ENCODE data around the gene CCP110.
A peak's percentile ranks its signal among the peaks of the same experiment; 100 is the strongest.

CCP110 gene

GRCh38 chr16:19502395-19503131 is 21.2 kb upstream of the CCP110 start:
- Histone ChIP-seq H3K4ac (ENCODE audit: low read length) (no peak overlapping the region), H3K4me3 (ENCODE audit: low read length in 2 of 2) (no peak overlapping the region), H2AFZ (ENCODE audit: low read length) (no peak overlapping the region), H3K9me3 (replicated peaks in 1 of 2; ENCODE audit: control insufficient read depth in 2 of 2, insufficient read depth in 1 of 2, low read depth in 1 of 2, low read length in 2 of 2) (no peaks in the 10 kb centered on the region), H3K23ac (ENCODE audit: low read depth, low read length, poor library complexity) (no peak overlapping the region), H3K27me3 (ENCODE audit: control insufficient read depth in 3 of 3, insufficient read depth in 3 of 3, low read depth in 1 of 3, low read length in 3 of 3) (no peaks in the 10 kb centered on the region), H3K79me1 (ENCODE audit: low read depth, low read length) (no peaks in the 10 kb centered on the region), H2BK15ac (ENCODE audit: low read length) (no peak overlapping the region), H2BK12ac (ENCODE audit: low read length) (no peak overlapping the region), H4K91ac (ENCODE audit: low read depth, low read length, poor library complexity) (no peak overlapping the region), H3K18ac (ENCODE audit: low read length) (no peak overlapping the region), H2BK5ac (ENCODE audit: low read length) (no peak overlapping the region), H4K8ac (ENCODE audit: low read depth, low read length) (no peak overlapping the region), H3K4me1 (ENCODE audit: control insufficient read depth in 2 of 2, insufficient read depth in 1 of 2, low read depth in 1 of 2, low read length in 2 of 2) (no peaks in the 10 kb centered on the region), H3K4me2 (ENCODE audit: insufficient read depth, low read length, poor library complexity, severe bottlenecking) (no peak overlapping the region), H2BK120ac (ENCODE audit: low read depth, low read length) (no peak overlapping the region), H3K27ac (replicated peaks; ENCODE audit: low read length) (no peak overlapping the region), H3K14ac (ENCODE audit: low read length) (no peak overlapping the region), H3K36me3 (replicated peaks in 1 of 2; ENCODE audit: control insufficient read depth in 2 of 2, insufficient read depth in 2 of 2, low read length in 2 of 2) (peaks cover 14 to 83% of the 10 kb centered on the region in 2 donors), H3K9ac (ENCODE audit: low read depth, low read length, poor library complexity) (no peak overlapping the region), H2AK5ac (ENCODE audit: low read depth, low read length) (no peak overlapping the region)
- DNase-seq (ENCODE audit: low spot score) = peak; percentile 74
- no CpG with 5 or more reads among the region's 3 CpGs for WGBS, 2 donors (ENCODE audit: extremely low coverage in 2 of 2, insufficient read length in 2 of 2, insufficient replicate concordance in 1 of 2)

GRCh38 chr16:19503461-19504075 is 20.2 kb upstream of the CCP110 start:
- Histone ChIP-seq H2BK5ac (ENCODE audit: low read length) (no peak overlapping the region), H3K4me2 (ENCODE audit: insufficient read depth, low read length, poor library complexity, severe bottlenecking) (no peak overlapping the region), H2AFZ (ENCODE audit: low read length) (no peak overlapping the region), H3K4me3 (ENCODE audit: low read length in 2 of 2) (no peak overlapping the region), H3K9me3 (replicated peaks in 1 of 2; ENCODE audit: control insufficient read depth in 2 of 2, insufficient read depth in 1 of 2, low read depth in 1 of 2, low read length in 2 of 2) (no peaks in the 10 kb centered on the region), H2BK12ac (ENCODE audit: low read length) (no peak overlapping the region), H4K91ac (ENCODE audit: low read depth, low read length, poor library complexity) (no peak overlapping the region), H3K18ac (ENCODE audit: low read length) (no peak overlapping the region), H3K23ac (ENCODE audit: low read depth, low read length, poor library complexity) (no peak overlapping the region), H2AK5ac (ENCODE audit: low read depth, low read length) (no peak overlapping the region), H3K27me3 (ENCODE audit: control insufficient read depth in 3 of 3, insufficient read depth in 3 of 3, low read depth in 1 of 3, low read length in 3 of 3) (no peaks in the 10 kb centered on the region), H2BK120ac (ENCODE audit: low read depth, low read length) (no peak overlapping the region), H3K9ac (ENCODE audit: low read depth, low read length, poor library complexity) (no peak overlapping the region), H2BK15ac (ENCODE audit: low read length) (no peak overlapping the region), H3K36me3 (replicated peaks in 1 of 2; ENCODE audit: control insufficient read depth in 2 of 2, insufficient read depth in 2 of 2, low read length in 2 of 2) (peaks cover 14 to 93% of the 10 kb centered on the region in 2 donors), H3K4ac (ENCODE audit: low read length) (no peak overlapping the region), H3K14ac (ENCODE audit: low read length) (no peak overlapping the region), H3K4me1 (ENCODE audit: control insufficient read depth in 2 of 2, insufficient read depth in 1 of 2, low read depth in 1 of 2, low read length in 2 of 2) (no peaks in the 10 kb centered on the region), H3K27ac (replicated peaks; ENCODE audit: low read length) (no peak overlapping the region), H4K8ac (ENCODE audit: low read depth, low read length) (no peak overlapping the region), H3K79me1 (ENCODE audit: low read depth, low read length) (no peaks in the 10 kb centered on the region)
- no peak for DNase-seq (ENCODE audit: low spot score)
- no CpG with 5 or more reads among the region's 5 CpGs for WGBS, 2 donors (ENCODE audit: extremely low coverage in 2 of 2, insufficient read length in 2 of 2, insufficient replicate concordance in 1 of 2)

- Histone ChIP-seq H3K4me2 (ENCODE audit: insufficient read depth, low read length, poor library complexity, severe bottlenecking) (no peak overlapping the region), H2BK5ac (ENCODE audit: low read length) (no peak overlapping the region), H2BK12ac (ENCODE audit: low read length) (no peak overlapping the region), H3K14ac (ENCODE audit: low read length) (no peak overlapping the region), H3K27me3 (ENCODE audit: control insufficient read depth in 3 of 3, insufficient read depth in 3 of 3, low read depth in 1 of 3, low read length in 3 of 3) (no peaks in the 10 kb centered on the region), H4K91ac (ENCODE audit: low read depth, low read length, poor library complexity) (no peak overlapping the region), H2BK120ac (ENCODE audit: low read depth, low read length) (no peak overlapping the region), H3K4me1 (ENCODE audit: control insufficient read depth in 2 of 2, insufficient read depth in 1 of 2, low read depth in 1 of 2, low read length in 2 of 2) (no peaks in the 10 kb centered on the region), H2BK15ac (ENCODE audit: low read length) (no peak overlapping the region), H2AK5ac (ENCODE audit: low read depth, low read length) (no peak overlapping the region), H3K4ac (ENCODE audit: low read length) (no peak overlapping the region), H3K9ac (ENCODE audit: low read depth, low read length, poor library complexity) (no peak overlapping the region), H3K9me3 (replicated peaks in 1 of 2; ENCODE audit: control insufficient read depth in 2 of 2, insufficient read depth in 1 of 2, low read depth in 1 of 2, low read length in 2 of 2) (no peaks in the 10 kb centered on the region), H3K4me3 (ENCODE audit: low read length in 2 of 2) (no peak overlapping the region), H3K23ac (ENCODE audit: low read depth, low read length, poor library complexity) (no peak overlapping the region), H3K18ac (ENCODE audit: low read length) (no peak overlapping the region), H3K79me1 (ENCODE audit: low read depth, low read length) (no peaks in the 10 kb centered on the region), H3K27ac (replicated peaks; ENCODE audit: low read length) (no peak overlapping the region), H3K36me3 (replicated peaks in 1 of 2; ENCODE audit: control insufficient read depth in 2 of 2, insufficient read depth in 2 of 2, low read length in 2 of 2) (peaks cover 14 to 97% of the 10 kb centered on the region in 2 donors), H2AFZ (ENCODE audit: low read length) (no peak overlapping the region), H4K8ac (ENCODE audit: low read depth, low read length) (no peak overlapping the region)
- no CpG with 5 or more reads among the region's 5 CpGs for WGBS, 2 donors (ENCODE audit: extremely low coverage in 2 of 2, insufficient read length in 2 of 2, insufficient replicate concordance in 1 of 2)
- DNase-seq (ENCODE audit: low spot score) = no peak
Measured at GRCh38 chr16:19505600-19506303, 18.0 kb upstream of the CCP110 start.

GRCh38 chr16:19506965-19507364 is 16.8 kb upstream of the CCP110 start:
- Histone ChIP-seq H3K4ac (ENCODE audit: low read length) (no peak overlapping the region), H3K18ac (ENCODE audit: low read length) (no peak overlapping the region), H3K36me3 (replicated peaks in 1 of 2; ENCODE audit: control insufficient read depth in 2 of 2, insufficient read depth in 2 of 2, low read length in 2 of 2) (peaks cover 11 to 96% of the 10 kb centered on the region in 2 donors), H3K79me1 (ENCODE audit: low read depth, low read length) (no peaks in the 10 kb centered on the region), H2AK5ac (ENCODE audit: low read depth, low read length) (no peak overlapping the region), H4K91ac (ENCODE audit: low read depth, low read length, poor library complexity) (no peak overlapping the region), H2BK5ac (ENCODE audit: low read length) (no peak overlapping the region), H3K4me1 (ENCODE audit: control insufficient read depth in 2 of 2, insufficient read depth in 1 of 2, low read depth in 1 of 2, low read length in 2 of 2) (no peaks in the 10 kb centered on the region), H3K27me3 (ENCODE audit: control insufficient read depth in 3 of 3, insufficient read depth in 3 of 3, low read depth in 1 of 3, low read length in 3 of 3) (no peaks in the 10 kb centered on the region), H2BK15ac (ENCODE audit: low read length) (no peak overlapping the region), H3K14ac (ENCODE audit: low read length) (no peak overlapping the region), H3K9me3 (replicated peaks in 1 of 2; ENCODE audit: control insufficient read depth in 2 of 2, insufficient read depth in 1 of 2, low read depth in 1 of 2, low read length in 2 of 2) (no peaks in the 10 kb centered on the region), H3K4me3 (ENCODE audit: low read length in 2 of 2) (no peak overlapping the region), H2AFZ (ENCODE audit: low read length) (no peak overlapping the region), H2BK12ac (ENCODE audit: low read length) (no peak overlapping the region), H3K23ac (ENCODE audit: low read depth, low read length, poor library complexity) (no peak overlapping the region), H3K27ac (replicated peaks; ENCODE audit: low read length) (no peak overlapping the region), H4K8ac (ENCODE audit: low read depth, low read length) (no peak overlapping the region), H3K9ac (ENCODE audit: low read depth, low read length, poor library complexity) (no peak overlapping the region), H2BK120ac (ENCODE audit: low read depth, low read length) (no peak overlapping the region), H3K4me2 (ENCODE audit: insufficient read depth, low read length, poor library complexity, severe bottlenecking) (no peak overlapping the region)
- no CpG with 5 or more reads among the region's 4 CpGs for WGBS, 2 donors (ENCODE audit: extremely low coverage in 2 of 2, insufficient read length in 2 of 2, insufficient replicate concordance in 1 of 2)
- no peak for DNase-seq (ENCODE audit: low spot score)
